Skin of body (tissue), 2 donors: Measurements from ENCODE around the gene POLD2. TPM values are rescaled to one million over a fixed set of nuclear protein-coding genes. Genes with fewer than 3 reads are reported as not detected.
"Not testable (repeated sequence)": the region's sequence is repeated elsewhere in the genome, so short reads cannot be mapped to it uniquely, and the experiment has no call there.

Experiments used
- DNase-seq: peaks from one replicate; lab custom pipeline; 2025; lab: John Stamatoyannopoulos, UW
- total RNA-seq: library from RNA; depleted of rRNA; stranded (reverse); fragments of >200 nt; gene quantifications from one replicate; pipeline ENCODE4 v1.2.3, GENCODE V29; 2014

Gene POLD2
- total RNA-seq, 1 donor from 2014 or later: 46.2 TPM

DNA sequence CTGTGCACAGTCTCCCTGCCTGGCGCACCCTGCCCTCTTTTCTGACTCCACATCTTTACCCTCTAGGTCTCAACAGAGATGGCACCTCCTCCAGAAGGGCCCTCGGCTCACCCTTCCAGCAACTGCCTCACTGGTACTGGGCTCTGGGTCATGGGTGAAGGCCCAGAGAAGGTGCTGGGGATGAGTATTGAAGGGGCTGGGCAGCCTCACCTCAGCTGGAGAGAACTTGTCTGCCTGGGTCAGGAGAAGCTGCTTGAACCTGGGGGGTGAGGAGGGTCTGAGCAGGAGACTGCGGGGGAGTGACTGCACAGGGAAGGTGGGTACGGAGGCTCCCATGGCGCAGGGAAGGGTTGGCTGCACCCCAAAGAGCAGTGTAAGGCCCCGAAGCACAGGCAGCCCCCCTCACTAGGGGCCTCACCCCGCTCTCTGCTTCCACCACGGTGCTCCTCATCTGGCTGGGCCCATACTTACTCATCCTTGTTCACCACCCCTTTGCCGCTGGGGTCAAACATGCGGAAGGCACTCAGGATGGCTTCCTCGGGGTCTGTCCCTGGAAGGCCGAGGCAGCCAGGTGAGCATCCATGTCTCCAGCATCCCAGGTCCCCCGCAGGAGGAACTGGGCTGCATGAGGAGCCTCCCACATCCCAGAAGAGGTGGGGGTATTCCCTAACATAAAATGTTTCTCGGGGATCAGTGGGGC is 16.1 kb upstream of the POLD2 start:
- DNase-seq: no peak

DNA sequence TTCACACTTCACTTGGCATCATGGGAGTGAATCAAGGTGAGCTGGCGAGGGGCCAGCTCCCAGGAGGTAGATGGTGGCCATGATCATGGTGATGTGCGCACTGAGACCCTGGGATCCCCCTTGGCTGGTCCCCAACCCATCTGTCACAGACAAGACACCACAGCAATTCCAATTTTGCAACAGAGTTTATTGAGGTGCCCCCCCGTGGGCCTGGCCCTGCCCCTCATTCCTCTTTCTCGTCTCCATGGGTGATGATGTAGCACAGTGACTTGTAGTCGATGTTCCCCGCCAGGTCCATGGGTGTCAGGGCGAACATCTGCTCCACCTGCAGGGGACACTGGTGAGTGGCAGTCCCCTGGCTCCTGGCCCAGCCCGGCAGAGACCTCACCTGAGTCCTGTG is 15.3 kb upstream of the POLD2 start:
- DNase-seq: no peak

DNA sequence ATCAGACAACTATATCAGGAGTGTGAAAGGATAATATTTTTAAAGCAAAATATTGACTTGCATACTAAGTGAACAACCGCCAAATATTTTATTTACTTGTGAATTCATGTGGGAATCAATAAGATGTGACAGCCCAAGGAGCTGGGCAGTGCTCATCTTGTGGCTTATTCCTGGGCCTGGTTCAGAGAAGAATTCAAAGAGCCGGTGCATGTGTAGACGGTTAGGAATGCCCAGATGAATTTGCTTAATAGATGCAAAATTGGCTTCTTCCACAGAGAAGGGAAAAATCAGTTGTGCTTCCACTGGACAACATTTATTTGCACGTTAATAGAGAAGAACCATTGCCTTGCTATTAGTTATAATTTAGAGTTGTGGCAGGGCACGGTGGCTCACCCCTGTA is 13.4 kb upstream of the POLD2 start:
- DNase-seq: no peak

DNA sequence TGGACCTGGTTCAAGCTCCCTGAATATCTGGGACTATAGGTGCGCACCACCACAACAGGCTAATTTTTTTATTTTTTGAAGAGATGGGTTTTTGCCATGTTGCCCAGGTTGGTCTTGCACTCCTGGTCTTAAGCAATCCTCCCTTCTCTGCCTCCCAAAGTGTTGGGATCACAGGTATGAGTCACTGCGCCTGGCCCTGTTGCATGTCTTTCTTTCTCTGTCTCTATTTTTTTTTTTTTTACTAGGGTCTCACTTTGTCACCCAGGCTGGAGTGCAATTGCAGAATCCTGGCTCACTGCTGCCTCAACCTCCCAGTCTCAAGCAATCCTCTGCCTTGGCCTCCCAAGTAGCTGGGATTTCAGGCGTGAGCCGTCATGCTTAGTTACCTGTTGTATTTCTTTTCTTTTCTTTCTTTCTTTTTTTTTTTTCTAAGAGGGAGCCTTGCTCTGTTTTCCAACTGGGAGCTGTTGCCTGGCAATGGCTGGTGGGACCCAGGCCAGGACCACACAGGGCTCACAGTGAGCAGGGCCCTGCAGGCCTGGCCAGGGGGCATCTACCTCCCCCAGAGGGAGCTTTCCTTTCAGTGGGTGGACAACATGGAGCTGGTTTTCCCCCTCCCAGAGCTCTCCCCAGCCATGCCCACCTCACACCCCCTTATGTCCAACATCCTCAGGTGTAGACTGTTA is 11.7 kb upstream of the POLD2 start:
- no peak for DNase-seq

DNA sequence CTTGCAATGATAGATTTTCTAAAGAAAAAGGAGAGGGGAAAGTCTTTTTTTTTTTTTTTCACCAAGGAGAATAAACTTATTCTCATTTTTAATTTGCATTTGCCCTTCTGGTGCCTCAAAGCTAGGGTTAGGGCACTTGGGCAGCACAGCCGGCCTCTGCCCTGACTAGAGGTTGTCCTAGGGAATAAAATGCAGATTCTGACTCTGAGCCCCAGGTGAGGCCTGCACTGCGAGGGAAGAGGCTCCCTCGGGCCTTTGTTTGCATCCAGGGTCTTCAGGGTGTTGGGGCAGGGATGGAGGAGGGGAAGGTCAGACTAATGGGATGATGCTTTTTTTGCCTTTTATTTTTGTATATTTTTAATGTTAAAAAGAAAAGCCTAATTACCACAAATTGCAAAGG is 9.9 kb upstream of the POLD2 start:
- DNase-seq: no peak

DNA sequence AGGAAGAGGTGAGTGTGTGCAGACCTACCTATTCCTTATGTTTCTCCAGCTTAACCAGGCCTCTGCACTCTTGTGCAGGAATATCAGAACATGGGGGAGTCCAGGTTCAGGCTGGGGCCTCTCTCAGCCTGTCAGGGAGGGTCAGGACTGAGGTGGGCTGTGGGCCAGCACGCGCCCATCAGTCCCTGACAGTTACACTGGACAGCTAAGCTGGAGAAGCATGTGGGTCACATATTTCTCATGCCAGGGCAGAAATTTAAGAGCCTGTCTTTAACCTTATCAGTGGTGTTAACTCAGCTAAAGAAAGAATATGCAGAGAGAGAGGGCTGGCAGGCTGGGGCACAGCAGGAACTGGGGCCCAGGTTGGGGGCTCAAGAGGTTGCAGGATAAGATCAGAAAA is 8.7 kb upstream of the POLD2 start:
- DNase-seq: no peak

DNA sequence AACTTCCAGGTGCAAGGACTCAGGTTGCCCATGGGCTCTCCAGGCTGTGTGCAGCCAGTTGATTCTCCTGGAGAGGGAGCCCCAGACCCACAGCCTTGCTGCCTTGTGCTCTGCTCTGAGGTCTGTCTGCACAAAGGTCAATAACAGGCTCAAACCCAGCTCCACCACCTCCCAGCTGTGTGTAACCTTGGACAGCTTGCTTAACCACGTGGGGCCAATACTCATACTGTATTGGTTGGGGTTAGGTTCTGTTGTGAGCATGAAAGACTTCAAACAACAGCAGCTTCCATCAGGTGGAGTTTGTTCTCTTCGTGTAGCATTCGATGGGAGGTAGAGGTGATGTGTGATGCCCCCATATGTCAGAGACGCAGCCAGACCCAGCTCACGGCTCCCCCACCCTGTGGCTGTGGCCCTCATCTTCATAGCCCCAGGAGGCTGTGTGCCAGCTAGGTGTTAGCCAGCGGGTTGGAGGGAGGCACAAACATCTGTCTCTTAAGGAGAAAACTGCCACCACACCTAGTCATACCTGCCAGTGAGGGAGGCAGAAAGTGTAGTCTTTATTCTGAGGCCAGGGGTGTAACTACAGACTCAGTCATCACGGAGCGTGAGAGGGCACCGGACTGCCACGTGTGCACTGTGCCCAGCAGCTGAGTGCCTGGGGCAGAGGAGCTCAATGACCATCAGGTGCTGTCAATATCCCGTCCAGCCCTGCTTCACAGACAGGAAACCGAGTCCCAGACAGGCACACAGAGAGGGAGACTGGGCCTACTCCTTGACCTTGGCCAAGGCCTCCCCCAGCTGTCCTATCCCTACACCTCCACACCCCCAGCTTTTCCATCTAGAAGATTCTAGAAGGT is 8.1 kb upstream of the POLD2 start:
- DNase-seq: no peak

DNA sequence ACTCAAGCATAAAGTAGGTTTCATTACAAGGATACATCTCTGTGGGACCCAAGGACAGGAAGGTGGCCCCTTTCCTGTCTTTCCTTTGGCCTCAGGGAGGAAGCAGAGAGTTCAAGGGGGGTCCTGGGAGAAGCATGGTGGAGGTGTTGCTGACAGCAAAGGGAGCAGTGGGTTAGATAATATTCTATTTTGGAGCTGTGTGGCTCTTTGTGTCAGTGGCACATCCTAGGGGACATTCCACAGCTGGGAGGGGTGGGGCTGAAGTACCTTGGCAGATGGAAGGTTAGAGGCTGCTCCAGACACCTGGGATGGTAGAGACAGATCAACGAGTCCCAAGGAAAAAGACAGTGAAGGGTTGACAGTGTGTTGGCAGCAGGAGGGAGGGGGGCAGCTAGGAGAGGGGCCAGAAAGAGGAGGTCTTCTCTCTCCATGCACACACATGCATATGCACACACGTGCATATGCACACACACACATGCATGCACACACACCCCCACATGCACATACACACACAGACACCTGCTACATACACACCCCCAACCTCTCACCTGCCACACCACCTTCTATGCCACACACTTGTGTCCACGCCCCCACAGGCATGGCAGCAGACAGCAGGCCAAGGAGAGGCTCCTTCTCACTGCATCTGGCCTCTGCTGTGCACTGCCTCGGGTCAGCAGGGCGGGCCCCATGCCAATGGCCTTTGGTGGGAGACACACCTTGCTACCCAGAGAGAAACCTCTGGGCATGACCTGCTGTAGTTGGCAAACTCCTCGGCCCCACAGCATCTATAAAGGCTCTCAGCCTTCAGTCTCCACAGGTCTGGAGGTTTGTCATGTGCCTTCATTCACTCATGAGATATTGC is 5.6 kb upstream of the POLD2 start:
- no peak for DNase-seq

DNA sequence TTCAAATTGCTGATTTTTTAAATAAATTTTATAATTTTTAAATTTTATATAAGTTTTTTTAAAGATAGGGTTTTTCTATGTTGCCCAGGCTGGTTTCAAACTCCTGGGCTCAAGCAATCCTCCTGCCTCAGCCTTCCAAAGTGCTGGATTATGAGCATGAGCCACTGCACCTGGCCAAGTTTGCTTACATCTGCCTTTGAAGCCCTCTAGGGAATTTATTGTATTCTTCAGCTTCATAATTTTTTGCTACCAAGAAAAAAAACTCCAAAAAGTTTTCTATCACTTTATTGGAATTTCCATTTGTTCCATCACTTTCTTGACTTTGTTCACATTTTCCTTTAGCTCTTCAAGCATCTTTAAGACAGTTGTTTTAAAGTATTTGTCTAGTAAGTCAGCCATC is 3.8 kb upstream of the POLD2 start:
- DNase-seq: no peak

DNA sequence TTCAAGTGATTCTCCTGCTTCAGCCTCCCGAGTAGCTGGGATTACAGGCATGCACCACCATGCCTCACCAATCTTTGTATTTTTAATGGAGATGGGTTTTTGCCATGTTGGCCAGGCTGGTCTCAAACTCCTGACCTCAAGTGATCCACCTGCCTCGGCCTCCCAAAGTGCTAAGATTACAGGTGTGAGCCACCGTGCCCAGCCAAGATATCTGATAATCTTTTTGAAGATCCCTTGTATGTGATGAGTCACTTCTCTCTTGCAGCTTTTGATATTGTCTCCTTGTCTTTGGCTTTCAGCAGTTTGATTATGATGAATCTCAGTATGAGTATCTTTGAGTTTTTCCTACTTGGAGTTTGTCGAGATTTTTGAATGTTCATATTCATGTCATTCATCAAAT is 3.2 kb upstream of the POLD2 start:
- not testable (repeated sequence) for DNase-seq

DNA sequence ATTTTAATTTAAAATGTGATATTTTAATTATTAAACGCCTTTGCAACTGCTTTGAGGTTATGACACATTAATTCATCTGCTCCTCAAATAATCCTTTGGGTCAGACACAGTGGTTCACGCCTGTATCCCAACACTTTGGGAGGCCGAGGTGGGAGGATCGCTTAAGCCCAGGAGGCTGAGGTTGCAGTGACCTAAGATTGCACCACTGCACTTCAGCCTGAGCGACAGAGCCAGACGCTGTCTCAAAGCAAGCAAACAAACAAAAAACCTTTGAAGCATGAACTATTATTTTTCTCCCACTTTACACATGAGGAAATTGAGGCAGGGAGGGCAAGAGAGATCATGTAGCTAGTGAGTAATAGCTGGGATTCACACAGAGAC is 1.5 kb upstream of the POLD2 start:
- DNase-seq: no peak

DNA sequence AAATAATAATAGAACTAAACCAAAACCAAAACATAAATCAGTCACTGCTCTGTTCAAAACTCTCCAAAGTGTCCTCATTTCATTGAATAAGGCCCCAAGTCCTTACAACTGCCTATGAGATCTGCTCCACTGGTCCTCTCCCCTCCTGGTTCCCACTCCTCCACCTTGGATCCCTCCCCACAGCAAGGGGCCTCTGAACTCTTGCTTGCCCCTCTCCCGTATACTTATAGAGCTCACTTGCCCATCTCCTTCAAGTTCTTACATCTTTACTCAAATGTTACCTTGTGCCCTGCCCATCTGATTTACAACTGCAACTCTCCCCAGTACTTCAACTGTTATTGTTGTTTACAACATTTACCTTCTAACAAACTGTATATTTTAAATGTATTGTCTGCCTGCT is 819 bp downstream of the POLD2 start:
- no peak for DNase-seq

DNA sequence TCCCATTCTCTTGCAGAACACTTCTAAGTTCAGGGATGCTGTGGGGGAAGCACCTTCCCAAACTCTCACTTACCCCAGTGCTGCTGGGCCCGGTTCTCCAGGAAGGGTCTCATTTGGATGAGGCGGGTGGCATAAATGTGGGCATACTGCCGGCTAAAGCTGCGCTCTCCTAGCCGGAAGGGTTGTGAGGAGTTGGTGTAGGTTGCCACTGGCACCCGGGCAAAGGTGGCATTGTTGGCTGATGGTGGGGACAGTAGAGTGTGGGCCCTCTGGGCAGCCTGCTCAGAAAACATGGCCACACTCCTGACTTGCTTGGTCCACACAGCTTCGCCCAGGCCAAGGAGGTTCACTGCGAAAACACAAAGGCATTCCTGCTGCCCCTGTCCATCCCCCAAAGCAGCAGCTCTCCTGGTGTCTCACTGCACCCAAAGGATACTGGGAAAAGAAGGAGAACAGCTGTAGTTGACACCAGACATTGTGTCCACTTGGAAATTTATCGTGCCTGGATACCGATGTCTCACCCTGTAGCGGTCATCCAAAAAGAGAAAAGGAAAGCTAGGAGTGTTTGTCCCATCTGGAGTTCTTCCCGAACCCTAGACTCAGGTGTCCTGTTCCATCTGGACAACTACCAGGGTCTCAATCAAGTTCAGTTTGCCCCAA is 1.5 kb downstream of the POLD2 start:
- no peak for DNase-seq

DNA sequence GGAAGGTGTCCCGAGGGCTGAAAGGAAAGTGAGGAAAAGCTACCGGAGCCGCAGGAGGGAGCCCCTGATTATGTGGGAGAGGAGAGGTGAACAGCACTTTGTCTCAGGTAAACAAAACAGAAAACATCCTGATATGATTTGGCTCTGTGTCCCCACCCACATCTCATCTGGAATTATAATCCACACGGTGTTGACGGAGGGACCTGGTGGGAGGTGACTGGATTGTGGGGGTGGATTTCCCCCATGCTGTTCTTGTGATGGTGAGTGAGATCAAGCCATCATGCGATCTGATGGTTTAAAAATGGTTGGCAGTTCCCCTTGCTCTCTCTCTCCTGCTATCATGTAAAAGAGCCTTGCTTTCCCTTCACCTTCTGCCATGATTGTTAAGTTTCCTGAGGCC is 3.0 kb downstream of the POLD2 start:
- no peak for DNase-seq

DNA sequence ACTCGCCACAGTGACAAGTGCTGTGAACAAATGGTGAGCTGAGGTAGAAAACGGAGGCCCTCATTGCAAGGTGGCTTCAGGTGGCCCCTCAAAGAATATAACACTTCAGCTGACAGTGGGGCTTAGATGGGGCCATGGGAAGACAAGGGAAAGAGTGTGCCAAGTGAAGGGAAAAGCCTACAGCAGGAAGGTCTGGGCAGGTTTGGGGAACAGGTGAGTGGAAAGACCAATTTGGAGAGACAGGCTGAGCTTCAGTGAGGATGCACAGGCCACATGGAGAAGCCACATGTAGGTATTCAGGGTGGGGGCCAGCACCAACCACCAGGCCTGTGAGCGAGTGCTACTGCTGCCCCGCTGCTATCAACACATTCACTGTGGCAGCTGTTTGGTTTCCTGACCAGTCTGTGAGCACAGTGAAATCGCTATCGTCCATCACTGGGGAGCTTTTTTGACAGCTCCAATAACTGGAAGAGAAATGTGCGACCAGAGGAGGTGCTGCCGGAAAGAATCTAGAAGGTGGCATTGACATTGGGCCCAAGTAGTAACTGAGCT is 3.4 kb downstream of the POLD2 start:
- no peak for DNase-seq

DNA sequence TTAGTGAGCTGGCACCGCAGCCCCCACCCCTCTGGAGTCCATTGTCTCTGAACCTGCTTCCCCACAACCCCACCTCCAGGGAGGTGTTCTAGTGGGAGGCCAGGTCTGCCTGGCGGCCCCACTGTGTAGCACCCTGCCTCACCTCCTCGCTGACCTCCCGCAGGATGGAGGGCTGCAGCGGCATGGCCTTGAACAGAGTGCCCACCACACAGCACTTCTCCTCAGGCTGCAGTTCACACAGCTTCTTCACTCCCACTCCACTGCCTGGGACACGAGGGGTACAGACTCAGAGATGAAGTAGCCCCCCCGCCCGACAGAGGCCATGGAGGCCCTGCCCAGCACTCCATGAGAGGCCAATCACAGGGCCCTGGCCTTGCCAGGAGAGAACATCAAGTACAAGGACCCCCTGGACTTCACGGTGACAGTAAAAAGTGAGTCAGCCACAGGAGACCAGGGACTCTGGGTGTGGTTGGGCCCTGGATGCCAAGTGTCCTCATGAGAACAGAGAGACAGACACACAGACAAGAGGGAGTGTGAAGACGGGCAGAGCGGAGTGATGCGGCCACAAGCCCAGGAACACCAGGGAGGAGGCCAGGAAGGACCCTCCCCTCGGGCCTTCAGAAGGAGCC is 5.4 kb downstream of the POLD2 start:
- DNase-seq: no peak

DNA sequence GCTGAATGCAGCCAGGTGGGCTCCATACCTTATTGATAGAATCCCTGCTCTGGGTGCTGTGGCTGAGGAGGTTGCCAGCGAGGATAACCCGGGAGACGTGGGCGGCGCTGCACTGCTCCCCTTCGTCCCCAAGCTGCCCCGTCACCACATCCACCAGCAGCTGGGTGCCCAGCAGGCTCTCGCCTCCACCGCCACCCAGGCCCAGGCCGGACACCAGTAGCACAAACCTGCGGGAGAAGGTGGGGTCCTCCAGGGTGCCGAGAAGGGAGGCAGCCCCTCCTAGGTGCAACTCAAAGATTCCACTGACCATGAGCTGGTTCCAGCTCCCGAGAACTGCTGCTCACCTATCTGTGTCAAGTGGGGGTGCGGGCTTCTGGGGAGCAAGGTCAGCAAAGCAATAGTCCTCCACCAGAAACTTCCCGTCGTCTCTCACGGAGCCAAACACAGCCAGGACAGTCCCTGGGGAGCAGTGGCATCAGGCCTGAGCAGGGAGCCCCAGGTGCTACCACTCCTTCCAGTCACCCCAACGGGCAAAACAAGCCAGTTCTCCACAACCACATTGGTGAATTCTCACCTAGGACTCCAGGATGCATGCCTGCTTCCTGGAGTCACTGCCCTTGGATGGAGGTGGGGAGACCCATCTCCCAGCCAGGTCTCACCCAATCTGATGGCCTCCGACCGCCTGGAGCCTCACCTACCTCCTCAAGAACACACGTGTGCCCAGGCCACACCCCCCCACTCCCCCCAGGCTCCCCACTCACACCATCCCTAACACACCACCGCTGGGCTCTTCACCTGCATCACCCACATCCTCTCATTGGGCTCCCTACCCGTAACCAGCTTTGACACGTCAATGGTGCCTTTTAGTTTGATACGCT is 6.3 kb downstream of the POLD2 start:
- DNase-seq: no peak

DNA sequence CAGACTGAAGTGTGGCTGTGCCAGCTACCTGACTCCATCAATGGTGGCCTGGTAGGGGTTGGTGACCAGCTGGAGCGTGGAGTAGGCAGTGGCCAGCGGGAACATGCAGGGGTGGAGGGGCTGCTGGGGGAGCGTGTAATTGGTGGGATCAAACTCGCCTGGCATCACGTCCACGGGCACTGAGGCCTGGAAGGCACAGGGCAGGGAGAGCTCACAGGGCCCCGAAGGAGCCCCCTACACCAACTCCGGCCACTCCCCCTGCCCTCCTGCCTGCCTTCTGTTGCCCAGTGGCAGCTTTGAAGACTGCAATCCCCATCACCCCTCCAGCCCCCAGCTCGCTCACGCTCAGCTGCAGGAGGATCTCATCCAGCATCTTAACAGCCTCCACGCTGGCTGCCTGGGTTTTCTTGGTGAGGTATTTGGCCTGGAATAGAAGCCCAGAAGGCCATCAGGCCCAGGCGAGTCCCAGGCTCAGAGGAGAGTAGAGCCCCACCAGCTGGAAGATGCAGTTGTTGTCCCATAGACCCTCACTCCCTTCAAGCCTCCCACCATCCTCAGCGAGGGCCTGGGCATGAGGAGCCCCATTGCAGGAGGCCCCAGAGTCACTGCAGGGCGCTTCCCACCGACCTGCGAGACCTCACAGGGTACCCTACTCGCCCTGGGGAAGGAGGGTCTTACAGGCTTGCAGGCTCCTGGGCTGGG is 7.1 kb downstream of the POLD2 start:
- no peak for DNase-seq
